GM21423 (cell line): Measurements from ENCODE around the gene C16orf86.
"Not testable (repeated sequence)": the region's sequence is repeated elsewhere in the genome, so short reads cannot be mapped to it uniquely, and the experiment has no call there.

Experiments
- ATAC-seq: cut with Tn5 transposase; IDR thresholded peaks from one replicate; pipeline ENCODE4 v1.9.1; 2021; ENCODE audit warnings: mild to moderate bottlenecking, moderate library complexity; ENCODE audit not compliant: unreplicated experiment

C16orf86 gene

DNA sequence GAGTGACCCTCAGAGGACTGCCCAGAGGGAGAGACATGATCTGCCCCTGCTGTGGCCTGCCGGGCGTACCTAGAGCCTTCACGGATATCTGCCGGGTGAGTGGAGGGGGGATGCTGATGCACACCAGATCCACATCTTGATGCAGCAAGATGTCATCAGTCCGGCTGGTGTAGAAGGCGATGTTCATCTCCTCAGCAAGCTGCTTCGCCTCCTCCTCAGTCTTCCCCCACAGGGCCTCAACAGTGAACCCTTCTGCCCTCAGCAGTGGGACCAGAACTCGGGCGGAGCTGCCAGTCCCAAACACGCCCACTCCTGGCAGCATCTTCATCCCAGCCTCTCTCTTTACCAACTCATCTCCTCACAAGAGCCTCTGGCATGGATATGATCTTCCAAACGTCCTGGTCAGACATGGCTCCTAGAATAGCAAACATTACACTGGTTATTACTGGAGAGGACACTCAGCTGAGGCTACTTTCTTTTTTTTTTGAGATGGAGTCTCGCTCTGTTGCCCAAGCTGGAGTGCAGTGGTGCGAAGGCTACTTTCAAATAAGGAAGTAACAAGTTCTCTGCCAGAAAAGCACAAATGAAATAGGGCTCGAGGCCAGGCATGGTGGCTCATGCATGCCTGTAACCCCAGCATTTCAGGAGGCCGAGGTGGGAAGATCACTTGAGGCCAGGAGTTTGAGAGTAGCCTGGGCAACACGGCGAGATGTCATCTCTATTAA lies 18.9 kb downstream of the C16orf86 start:
- peak; percentile 37 for ATAC-seq

GRCh38 chr16:67693517-67694285 lies 27.1 kb downstream of the C16orf86 start:
- ATAC-seq = not testable (repeated sequence)

DNA sequence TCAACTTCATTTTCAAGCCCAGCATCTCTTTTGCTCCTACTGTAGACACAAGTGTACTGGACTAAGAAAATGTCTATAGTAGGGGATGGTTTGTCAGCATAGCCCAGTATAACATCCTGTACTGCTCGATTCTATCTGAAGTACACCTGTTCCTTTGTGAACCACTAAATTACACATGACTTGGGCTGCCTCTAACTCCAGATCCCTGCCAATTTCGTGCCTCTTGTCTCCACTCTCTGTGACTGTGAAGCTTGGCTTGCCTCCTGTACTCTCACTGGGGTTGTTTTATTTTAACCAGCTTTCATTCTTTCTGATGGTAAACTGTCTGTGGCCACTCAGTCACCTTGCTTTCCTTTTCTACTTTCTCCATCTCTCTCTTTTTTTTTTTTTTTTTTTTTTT lies 28.0 kb downstream of the C16orf86 start:
- ATAC-seq = no peak

DNA sequence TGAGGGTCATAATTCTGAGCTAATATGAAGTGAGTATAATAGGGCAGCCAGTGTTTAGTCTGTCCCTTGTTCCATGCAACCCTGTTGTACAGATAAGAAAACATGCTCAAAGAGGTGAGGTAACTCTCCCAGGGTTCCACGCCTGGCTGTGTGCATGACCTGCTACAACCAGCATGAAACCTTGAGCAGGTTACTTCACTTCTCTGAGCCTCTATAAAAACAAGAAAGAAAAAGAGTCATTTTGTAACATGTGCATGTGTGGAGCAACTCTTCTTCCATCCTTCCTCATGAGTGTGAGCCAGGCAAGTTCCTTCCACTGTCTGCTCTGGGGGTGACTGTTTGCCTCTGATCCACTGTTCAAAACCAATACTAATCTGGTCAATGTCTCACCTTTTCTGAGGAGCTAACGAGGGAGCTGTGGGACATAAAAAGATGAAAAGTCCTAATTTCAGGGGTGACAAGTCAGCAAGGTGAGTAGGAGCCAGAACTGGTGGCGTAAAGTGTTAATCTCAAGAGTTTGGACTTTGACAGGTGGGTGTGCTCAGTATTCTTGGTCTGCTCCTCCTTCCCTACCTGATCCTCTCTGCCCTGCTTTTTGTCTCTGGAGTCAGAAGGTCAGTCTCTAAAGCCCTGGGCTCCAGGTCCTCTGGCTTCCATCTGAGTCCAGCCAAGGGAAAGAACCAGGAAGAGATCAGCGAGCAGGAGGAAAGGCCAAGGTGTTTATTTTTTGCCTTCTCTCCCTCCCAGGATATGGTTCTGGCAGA lies 31.0 kb downstream of the C16orf86 start:
- ATAC-seq = no peak

DNA sequence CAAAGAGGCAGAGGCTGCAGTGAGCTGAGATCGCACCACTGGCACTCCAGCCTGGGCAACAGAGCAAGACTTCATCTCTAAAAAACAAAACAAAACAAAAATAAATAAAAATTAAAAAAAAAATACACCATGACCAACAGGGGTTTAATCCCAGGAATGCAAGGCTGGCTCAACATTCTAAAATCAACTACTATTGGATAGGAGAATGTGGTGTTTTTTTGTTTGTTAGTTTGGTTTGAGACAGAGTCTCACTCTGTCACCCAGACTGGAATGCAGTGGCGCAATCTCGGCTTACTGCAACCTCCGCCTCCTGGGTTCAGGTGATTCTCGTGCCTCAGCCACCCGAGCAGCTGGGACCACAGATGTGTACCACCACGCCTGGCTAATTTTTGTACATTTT lies 32.7 kb downstream of the C16orf86 start:
- no peak for ATAC-seq

DNA sequence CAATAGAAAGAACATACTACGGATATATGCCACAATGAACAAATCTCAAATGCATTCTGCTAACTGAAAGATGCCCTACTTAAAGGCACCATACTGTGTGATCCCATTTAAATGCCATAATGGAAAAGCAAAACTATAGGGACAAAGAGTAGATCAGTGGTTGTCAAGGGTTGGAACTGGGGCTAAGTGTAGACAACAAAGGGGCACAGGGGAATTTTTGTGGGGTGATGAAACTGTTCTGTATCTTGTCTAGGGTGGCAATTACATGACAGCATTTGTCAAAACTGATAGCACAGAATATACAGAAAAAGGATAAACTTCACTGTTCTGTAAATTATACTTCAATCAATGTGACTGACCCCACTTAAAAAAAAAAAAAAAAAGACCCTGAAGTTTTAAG lies 34.8 kb downstream of the C16orf86 start:
- ATAC-seq = no peak

DNA sequence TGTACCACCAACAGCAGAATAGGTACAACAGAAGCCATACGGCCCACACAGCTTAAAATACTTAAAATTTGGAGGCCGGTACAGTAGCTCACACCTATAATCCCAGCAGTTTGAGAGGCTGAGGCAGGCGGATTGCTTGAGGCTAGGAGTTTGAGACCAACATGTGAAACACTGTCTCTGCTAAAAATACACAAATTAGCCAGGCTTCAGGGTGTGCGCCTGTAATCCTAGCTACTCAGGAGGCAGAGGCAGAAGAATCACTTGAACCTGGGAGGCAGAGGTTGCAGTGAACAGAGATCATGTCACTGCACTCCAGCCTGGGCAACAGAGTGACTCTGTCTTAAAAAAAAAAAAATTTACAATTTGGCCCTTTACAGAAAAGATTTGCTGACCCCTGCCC lies 35.5 kb downstream of the C16orf86 start:
- ATAC-seq = no peak

GRCh38 chr16:67703626-67704025 lies 37.0 kb downstream of the C16orf86 start:
- no peak for ATAC-seq

DNA sequence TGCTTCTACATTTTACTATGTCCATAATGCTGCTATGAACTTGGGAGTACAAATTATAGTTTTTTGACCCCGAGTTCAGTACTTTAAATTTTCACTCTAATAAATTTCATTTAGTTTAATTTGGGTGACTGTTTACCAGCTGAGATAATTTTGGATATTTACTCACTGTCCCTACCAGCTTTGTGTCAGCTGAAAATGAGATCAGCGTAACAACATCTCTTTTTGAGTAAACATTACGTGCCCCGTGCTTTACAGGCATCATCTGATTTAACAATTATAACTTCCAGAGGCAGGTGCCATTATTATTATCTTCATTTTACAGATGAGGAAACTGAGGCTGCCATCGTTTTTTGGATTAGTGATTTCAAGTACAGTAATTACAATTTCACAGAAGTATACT lies 37.5 kb downstream of the C16orf86 start:
- ATAC-seq = no peak

DNA sequence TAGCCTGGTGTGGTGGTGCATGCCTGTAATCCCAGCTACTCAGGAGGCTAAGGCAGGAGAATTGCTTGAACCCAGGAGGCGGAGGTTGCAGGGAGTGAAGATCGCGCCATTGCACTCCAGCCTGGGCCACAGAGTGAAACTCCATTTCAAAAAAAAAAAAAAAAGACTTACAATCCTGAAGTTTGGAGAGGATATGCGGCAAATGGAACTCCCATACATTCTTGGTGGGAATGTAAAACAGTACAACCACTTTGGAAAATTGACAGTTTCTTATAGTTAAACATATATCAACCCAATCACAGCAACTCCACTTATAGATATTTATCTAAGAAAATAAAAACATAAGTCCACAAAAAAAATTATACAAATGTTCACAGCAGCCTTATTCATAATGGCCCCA lies 40.6 kb downstream of the C16orf86 start:
- ATAC-seq = no peak

DNA sequence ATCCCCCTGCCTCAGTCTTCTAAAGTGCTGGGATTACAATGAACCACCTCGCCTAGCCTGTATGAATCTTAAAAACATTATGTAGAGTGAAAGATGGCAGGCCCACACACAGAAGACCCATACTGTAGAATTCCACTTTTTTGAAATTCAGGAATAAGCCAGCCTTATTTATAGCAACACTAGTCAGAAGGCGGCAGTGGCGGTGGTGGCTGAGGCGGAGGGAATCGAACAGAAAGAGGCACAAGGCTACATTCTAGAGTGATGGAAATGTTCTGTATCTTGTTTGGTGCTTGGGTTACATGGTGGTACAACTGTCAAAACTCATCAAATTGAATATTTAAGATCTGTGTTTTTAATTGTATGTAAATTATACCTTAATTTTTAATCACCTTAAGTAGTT lies 41.2 kb downstream of the C16orf86 start:
- no peak for ATAC-seq

GRCh38 chr16:67708368-67708771 lies 41.8 kb downstream of the C16orf86 start:
- ATAC-seq = no peak

GRCh38 chr16:67709050-67709449 lies 42.4 kb downstream of the C16orf86 start:
- no peak for ATAC-seq

GRCh38 chr16:67710607-67711006 lies 44.0 kb downstream of the C16orf86 start:
- no peak for ATAC-seq

GRCh38 chr16:67713647-67714273 lies 47.1 kb downstream of the C16orf86 start:
- ATAC-seq = no peak

- ATAC-seq = no peak
Measured at GRCh38 chr16:67714522-67714921, 47.9 kb downstream of the C16orf86 start.

- ATAC-seq = no peak
Measured at GRCh38 chr16:67716097-67716496, 49.5 kb downstream of the C16orf86 start.
